GM12801 (cell line): ENCODE measurements around the gene ABCA3.

Experiments used
- TF ChIP-seq, protein P1 (sequence below): IDR thresholded peaks from one replicate; pipeline ENCODE4 v1.5.1; 2011; ENCODE audit warnings: control low read depth; ENCODE audit not compliant: insufficient read length; ENCODE audit errors: extremely low read depth

Gene ABCA3

DNA sequence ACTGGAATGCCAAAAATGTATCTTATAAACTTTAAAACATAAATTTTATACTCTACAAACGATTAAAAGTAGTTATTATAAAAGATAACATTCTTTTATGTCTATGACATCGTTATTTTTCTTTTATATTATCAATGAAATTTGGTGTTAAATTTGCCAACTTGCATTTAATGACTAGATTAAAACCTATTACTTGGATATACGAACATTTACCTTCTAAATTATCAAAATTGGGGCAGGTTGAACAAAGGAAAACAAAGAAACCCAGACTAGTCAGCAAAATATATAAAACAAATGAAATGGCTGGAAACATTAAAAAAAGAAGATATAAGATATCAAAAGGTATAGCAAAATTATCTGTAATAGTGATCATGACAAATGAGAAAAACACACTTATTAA is 34.1 kb upstream of the ABCA3 start:
- TF ChIP-seq, protein P1, sequence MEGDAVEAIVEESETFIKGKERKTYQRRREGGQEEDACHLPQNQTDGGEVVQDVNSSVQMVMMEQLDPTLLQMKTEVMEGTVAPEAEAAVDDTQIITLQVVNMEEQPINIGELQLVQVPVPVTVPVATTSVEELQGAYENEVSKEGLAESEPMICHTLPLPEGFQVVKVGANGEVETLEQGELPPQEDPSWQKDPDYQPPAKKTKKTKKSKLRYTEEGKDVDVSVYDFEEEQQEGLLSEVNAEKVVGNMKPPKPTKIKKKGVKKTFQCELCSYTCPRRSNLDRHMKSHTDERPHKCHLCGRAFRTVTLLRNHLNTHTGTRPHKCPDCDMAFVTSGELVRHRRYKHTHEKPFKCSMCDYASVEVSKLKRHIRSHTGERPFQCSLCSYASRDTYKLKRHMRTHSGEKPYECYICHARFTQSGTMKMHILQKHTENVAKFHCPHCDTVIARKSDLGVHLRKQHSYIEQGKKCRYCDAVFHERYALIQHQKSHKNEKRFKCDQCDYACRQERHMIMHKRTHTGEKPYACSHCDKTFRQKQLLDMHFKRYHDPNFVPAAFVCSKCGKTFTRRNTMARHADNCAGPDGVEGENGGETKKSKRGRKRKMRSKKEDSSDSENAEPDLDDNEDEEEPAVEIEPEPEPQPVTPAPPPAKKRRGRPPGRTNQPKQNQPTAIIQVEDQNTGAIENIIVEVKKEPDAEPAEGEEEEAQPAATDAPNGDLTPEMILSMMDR = no peak

DNA sequence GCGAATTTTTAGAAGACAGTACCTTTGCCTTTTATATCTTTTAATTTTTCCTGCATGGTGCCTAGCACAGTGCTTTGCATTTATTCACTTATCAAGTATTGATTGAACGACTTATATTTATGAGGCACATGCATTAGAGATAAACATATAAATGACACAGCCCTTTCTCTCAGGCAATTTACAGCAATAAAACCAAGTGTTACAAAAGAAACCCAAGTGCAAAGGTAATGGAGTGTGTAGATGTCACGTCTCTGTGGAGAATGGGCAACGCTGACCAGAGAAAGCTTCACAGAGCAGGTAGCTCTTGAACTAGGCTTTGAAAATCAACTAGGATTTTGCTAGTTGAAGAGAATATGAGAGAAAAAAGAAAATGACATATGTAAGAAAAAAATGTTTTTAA is 32.6 kb upstream of the ABCA3 start:
- TF ChIP-seq, protein P1 = no peak

DNA sequence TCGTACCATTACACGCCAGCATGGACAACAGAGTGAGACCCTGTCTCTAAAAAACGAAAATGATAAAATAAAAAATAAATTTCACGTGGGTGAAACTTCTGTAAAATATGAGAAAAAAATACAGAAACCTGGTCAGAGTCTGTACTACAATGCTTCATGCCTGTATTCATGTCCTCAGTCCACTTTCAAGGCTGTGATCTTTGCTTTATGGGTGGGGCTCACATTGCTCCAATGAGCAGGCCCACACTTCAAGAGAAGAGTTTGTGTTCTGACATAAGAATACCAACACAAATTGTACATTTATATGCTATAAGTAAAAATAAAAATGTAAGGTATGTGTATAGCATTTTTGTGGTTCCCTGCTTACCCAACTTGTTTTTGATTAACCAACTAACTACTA is 32.2 kb upstream of the ABCA3 start:
- TF ChIP-seq, protein P1 = no peak

DNA sequence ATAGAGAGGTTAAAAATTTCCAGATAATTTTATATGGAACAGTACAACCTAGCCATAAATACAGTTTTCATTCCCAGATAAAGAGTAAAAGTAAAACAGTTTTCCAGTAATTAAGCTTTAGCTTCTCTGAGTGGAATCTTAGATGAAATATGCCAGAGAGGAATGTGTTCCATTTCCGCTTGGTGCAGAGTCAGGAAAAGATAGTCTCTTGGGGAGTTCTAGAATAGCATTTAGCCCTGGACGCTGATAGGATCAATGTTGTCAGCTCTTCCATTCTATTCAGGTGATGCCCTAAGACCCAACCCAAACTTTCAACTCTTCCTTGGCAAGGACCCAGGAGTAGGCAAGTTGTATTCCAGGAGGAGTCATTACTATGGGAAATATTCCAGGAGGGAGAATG is 30.9 kb upstream of the ABCA3 start:
- TF ChIP-seq, protein P1 = no peak

DNA sequence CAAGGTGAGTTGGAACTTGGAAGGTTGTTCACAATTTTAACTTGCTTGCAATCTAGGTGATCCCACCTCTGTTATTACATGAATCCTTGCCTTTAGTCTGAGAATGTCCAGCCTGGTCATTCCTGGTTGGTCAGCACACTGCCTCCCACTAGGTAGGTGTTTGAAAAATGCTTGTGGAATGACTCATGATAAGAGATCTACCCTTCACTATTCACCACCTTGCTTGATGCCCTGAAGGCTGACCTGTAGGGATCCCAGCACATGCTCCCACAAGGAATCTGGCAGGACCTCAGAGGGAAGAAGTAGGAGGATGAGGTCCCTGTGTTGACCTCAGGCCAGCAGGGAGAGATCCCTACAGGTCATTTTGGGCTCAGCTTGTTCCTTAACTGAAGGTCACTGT is 30.2 kb upstream of the ABCA3 start:
- TF ChIP-seq, protein P1 = no peak

DNA sequence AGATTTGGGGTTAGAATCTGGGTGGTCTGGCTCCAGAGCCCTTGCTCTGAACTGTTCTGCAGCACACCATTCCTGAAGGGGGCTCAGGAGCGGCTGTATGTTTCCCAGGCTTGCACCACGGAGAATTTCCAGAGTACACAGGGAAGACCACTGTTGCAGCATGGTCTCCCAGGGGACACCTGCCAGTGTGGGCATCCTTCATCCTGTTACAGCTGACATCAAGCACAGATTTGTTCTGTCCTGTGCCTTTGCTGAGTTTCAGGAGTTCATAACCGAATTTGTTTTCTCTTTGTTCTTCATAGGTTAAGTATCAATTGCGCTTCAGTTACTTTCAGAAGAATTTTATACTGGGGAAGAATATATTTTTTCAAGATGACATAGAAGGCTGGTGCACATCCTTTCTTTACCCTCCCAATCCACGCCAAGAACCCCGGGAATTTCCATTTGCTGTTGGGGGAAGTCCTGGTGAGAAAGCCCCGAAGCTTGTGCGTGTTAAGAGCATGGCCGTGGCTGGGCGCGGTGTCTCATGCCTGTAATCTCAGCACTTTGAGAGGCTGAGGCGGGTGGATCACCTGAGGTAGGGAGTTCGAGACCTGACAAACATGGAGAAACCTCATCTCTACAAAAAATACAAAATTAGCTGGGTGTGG is 26.3 kb upstream of the ABCA3 start:
- TF ChIP-seq, protein P1 = no peak

DNA sequence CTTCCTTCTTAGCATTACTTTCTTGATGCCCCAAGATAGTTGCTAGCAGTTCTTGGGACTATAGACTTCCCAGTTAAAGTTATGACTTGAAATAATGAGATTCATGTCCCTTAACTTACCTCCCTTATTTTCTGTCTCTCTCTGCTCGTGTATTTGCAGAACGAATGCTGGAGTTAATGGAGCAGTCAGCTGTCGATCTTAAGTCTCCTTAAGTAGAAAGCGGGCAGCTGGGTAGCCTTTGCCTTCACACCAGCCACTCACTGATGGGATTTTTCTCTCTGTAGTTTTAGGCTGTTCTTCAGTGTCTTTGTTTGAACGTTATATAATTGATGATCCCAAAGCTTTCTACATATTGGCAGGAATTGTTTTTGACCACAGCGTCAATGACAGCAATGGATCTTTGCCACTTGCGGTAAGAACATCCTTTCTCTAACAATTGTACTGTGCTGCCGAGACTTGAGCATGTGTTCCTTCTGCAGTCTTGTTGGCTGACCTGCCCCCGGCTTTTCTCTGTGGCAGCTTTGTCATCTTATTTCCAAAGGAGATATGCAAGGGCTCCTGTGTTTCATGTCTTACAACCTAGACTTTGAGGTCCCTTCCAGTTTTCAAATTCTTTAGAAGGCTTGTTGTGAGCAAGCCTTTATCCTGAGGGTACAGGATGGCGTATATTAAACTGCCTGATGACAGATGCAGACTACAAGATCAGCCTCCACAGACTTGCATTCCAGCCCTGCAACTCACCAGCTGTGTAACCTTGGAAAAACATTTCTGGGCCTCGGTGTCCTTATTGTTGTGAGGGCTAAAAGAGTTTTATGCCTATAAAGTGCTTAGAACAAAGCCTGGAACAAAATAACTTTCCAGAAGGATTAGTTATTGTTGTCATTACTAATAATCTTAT is 25.1 kb upstream of the ABCA3 start:
- TF ChIP-seq, protein P1 = no peak
